Measurements from ENCODE around the gene SUCO. TPM values are rescaled to one million over a fixed set of nuclear protein-coding genes. Genes with fewer than 3 reads are reported as not detected.

The SUCO gene
- total and polyA plus RNA-seq, 2 of the 8 experiments (the other 6 are each of a cell fraction or from before 2014, with no cell fraction given) = 8.3 to 35.8 TPM

GRCh38 chr1:172531412-172532182, 1.4 kb upstream of the SUCO start (continued):
- TF ChIP-seq CHD7 (IDR thresholded peaks at IDR 0.05; ENCODE audit: insufficient replicate concordance, low read length) (no peak), KDM5A (IDR thresholded peaks at IDR 0.05; ENCODE audit: low read length) (no peak), TBP (IDR thresholded peaks at IDR 0.05; ENCODE audit: low read depth, low read length) (no peak), JUND (IDR thresholded peaks at IDR 0.05; ENCODE audit: low read length) (no peak), PHF8 (conservative IDR thresholded peaks at IDR 0.05; ENCODE audit: low read depth, low read length) (no peak), JUN (IDR thresholded peaks at IDR 0.05; ENCODE audit: low read depth, low read length) (no peak)
